ENCODE results near the gene PPP1CC. TPM values are rescaled to one million over a fixed set of nuclear protein-coding genes. Genes with fewer than 3 reads are reported as not detected.

Gene PPP1CC
- 143 and 154 TPM in 2 replicates for total RNA-seq (2014; rRNA removed; shearing (Covaris generic))

DNA sequence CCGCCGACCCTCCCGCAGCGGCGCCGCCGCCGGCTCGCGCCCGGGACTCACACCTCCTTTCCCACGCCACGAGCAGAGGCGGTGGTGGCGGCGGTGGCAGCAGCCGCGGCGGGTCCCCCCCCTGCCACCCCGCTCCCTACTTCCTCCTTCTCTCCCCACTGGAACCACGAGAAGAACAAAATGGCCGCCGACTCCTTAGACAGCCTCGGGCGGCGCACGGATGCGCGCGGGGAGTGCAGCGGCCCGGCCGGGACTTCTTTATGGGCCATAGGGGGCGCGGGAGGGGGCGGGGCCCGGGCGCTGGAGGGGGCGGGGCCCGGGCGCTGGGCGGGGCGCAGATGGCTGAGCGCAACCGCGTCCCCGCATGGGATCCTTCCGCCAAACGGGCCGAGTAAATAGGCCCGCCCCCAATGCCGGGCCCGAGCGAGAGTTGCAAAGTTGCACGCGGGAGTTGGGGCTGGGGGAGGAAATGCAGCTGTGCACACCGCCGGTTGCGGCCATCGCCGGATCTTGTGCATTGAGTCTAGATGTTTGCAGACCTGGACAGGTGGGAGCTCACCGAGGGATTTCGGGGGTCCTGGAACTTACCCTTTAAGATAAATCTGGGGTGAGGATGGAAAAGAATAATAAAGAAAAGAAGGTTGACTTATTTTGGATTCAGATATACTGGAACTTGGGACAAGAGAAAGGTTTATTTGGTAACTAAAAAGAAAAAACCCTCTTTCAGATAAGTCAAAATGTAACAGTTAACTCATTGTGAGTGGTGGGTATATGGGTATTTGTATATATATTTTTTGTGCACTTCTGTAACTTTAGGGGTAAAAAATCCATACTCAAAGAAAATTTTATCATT, at the start of gene PPP1CC:
Gene PPP1CC (minus strand): TSS at position 174 of the 853 bp plus-strand sequence. CDS start 184 bp downstream, outside the sequence.
- peak; percentile 91 to 93 for DNase-seq (ENCODE audit: low read depth in 1 of 2, low spot score in 2 of 2)
- H3K27ac ChIP-seq: peak within 1 kb of the TSS; percentile 98
- H3K4me1 ChIP-seq (replicated peaks): peaks cover 44% of the 10 kb centered on the region

DNA sequence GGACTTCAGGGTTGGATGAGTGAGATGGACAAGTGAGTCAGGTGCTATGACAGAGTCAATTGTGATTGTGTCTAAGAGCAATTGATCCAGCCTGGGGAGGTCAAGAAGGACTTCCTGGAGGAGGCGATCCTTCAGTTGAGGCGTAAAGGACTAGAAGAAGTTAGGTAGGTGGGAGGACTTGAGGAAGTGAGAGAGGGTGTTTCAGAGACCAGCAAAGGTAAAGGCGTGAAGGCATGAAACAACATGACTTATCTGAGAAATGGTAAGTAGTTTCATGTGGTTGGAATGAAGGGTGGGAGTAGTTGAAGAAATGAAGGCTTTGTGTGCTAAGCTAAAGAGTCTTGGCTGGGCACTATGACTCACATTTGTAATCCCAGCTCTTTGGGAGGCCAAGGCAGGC, 48.9 kb upstream of the PPP1CC start:
- H3K4me3 ChIP-seq: no peak overlapping the region
- H3K27ac ChIP-seq: no peak overlapping the region
- H3K27me3 ChIP-seq (replicated peaks): no peaks in the 10 kb centered on the region
- H3K4me1 ChIP-seq (replicated peaks): no peaks in the 10 kb centered on the region; the same call in 1 of the 2 replicates
- H3K36me3 ChIP-seq: no peaks in the 10 kb centered on the region
- DNase-seq (ENCODE audit: low read depth in 1 of 2, low spot score in 2 of 2): no peak
- H3K9me3 ChIP-seq (replicated peaks): no peaks in the 10 kb centered on the region

More for the DNA sequence above, at the start of gene PPP1CC:
- H3K27me3 ChIP-seq (replicated peaks): no peaks in the 10 kb centered on the region
- peak within 1 kb of the TSS; percentile 91 for H3K4me3 ChIP-seq
- H3K9me3 ChIP-seq (replicated peaks): no peaks in the 10 kb centered on the region
- H3K36me3 ChIP-seq: peaks cover 22% of the 10 kb centered on the region

GRCh38 chr12:110790301-110790700, 47.6 kb upstream of the PPP1CC start:
- DNase-seq (ENCODE audit: low read depth in 1 of 2, low spot score in 2 of 2): peak in 1 of 2 experiments; percentile 42
- no peaks in the 10 kb centered on the region for H3K27me3 ChIP-seq (replicated peaks)
- H3K36me3 ChIP-seq: no peaks in the 10 kb centered on the region
- no peak overlapping the region for H3K27ac ChIP-seq
- no peak overlapping the region for H3K4me3 ChIP-seq
- H3K9me3 ChIP-seq (replicated peaks): no peaks in the 10 kb centered on the region
- H3K4me1 ChIP-seq (replicated peaks): no peaks in the 10 kb centered on the region; the same call in 1 of the 2 replicates

DNA sequence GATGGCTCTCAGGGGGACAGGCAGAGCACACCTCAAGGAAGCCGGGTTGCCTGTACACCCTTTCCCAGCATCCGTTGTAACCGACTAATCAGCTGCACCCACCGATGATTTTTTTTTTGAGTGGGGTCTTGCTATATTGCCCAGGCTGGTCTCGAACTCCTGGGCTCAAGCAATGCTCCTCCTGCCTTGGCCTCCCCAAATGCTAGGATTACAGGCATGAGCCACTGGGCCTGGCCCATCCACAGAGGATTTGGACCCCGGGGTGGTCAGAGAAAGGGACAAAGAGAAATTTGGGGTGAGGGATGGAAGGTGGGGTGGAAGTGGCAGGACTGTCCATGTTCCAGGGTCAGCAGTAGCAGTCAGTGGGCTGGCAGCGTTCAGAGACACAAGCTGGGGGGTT, 43.3 kb upstream of the PPP1CC start:
- DNase-seq (ENCODE audit: low read depth in 1 of 2, low spot score in 2 of 2): no peak
- Histone ChIP-seq H3K27ac (no peak overlapping the region), H3K9me3 (replicated peaks) (no peaks in the 10 kb centered on the region), H3K27me3 (replicated peaks) (no peaks in the 10 kb centered on the region), H3K4me3 (no peak overlapping the region), H3K4me1 (replicated peaks) (no peaks in the 10 kb centered on the region; the same call in 1 of the 2 replicates), H3K36me3 (no peaks in the 10 kb centered on the region)

DNA sequence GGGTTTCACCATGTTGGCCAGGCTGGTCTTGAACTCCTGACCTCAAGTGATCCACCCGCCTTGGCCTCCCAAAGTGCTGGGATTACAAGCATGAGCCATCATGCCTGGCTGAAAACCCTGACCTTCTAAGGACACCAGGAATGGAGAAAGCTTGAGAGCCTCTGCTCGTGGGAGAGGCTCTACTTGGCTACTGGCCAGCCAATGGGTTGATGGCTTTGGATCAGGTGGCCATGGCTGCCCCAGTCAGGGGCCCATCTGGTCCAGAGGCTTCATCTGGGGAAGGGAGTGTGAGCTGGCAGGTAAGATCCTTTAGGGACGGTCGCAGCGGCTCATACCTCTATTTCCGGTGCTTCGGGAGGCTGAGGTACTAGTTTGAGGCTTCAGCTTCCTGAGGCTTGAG, 42.5 kb upstream of the PPP1CC start:
- no peaks in the 10 kb centered on the region for H3K9me3 ChIP-seq (replicated peaks)
- H3K36me3 ChIP-seq: no peaks in the 10 kb centered on the region
- no peaks in the 10 kb centered on the region for H3K27me3 ChIP-seq (replicated peaks)
- no peak overlapping the region for H3K27ac ChIP-seq
- H3K4me1 ChIP-seq (replicated peaks): no peaks in the 10 kb centered on the region
- H3K4me3 ChIP-seq: no peak overlapping the region
- DNase-seq (ENCODE audit: low read depth in 1 of 2, low spot score in 2 of 2): no peak

DNA sequence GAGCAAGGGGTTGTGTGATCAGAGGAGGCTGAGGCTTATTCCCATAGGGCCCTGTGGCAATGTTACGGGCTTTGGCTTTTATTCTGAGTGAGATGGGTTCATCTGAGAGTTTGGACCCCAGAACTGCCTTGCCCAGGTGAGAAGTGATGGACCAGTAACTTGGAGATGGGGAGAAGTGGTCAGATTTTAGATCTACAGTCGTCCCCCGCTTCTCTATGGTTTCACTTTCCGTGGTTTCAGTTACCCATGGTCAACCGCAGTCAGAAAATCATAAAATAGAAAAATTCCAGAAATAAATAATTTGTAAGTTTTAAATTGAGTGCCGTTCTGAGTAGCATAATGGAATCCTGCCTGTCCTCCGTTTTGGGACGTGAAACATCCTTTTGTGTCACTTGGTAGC, 40.2 kb upstream of the PPP1CC start:
- Histone ChIP-seq H3K27ac (no peak overlapping the region), H3K4me1 (replicated peaks) (no peaks in the 10 kb centered on the region), H3K27me3 (replicated peaks) (no peaks in the 10 kb centered on the region), H3K9me3 (replicated peaks) (no peaks in the 10 kb centered on the region), H3K4me3 (no peak overlapping the region), H3K36me3 (no peaks in the 10 kb centered on the region)
- no peak for DNase-seq (ENCODE audit: low read depth in 1 of 2, low spot score in 2 of 2)

- Histone ChIP-seq H3K4me1 (replicated peaks) (no peaks in the 10 kb centered on the region), H3K27me3 (replicated peaks) (no peaks in the 10 kb centered on the region), H3K27ac (no peak overlapping the region), H3K4me3 (no peak overlapping the region), H3K36me3 (no peaks in the 10 kb centered on the region), H3K9me3 (replicated peaks) (no peaks in the 10 kb centered on the region)
- no peak for DNase-seq (ENCODE audit: low read depth in 1 of 2, low spot score in 2 of 2)
Measured at GRCh38 chr12:110782094-110782493, 39.4 kb upstream of the PPP1CC start.

GRCh38 chr12:110780448-110780847, 37.8 kb upstream of the PPP1CC start:
- no peaks in the 10 kb centered on the region for H3K27me3 ChIP-seq (replicated peaks)
- no peaks in the 10 kb centered on the region for H3K9me3 ChIP-seq (replicated peaks)
- no peak for DNase-seq (ENCODE audit: low read depth in 1 of 2, low spot score in 2 of 2)
- H3K4me3 ChIP-seq: no peak overlapping the region
- no peaks in the 10 kb centered on the region for H3K36me3 ChIP-seq
- H3K27ac ChIP-seq: no peak overlapping the region
- no peaks in the 10 kb centered on the region for H3K4me1 ChIP-seq (replicated peaks)

GRCh38 chr12:110778833-110779577, 36.3 kb upstream of the PPP1CC start:
- no peaks in the 10 kb centered on the region for H3K36me3 ChIP-seq
- no peaks in the 10 kb centered on the region for H3K27me3 ChIP-seq (replicated peaks)
- H3K4me1 ChIP-seq (replicated peaks): no peaks in the 10 kb centered on the region
- no peak for DNase-seq (ENCODE audit: low read depth in 1 of 2, low spot score in 2 of 2)
- H3K4me3 ChIP-seq: no peak overlapping the region
- no peaks in the 10 kb centered on the region for H3K9me3 ChIP-seq (replicated peaks)
- no peak overlapping the region for H3K27ac ChIP-seq

DNA sequence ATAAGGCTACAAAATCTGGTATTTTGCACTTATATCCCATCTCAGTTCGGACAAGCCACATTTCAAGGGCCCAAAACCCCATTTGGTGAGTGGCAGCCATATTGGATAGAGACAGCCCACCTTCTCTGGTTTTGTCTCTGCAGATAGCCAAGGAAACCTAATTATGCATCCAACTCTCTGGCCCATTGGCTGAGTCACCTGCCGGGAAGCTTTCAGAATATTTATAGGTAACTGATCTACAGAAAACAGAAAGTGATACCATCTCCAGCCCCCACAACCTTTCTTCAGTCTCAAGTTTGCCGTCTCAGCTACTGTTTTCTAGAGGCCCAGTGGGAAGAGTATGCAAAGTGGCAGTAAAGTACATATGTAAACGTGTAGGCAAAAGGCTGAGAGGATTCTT, 33.7 kb upstream of the PPP1CC start:
- Histone ChIP-seq H3K4me1 (replicated peaks) (no peaks in the 10 kb centered on the region), H3K9me3 (replicated peaks) (no peaks in the 10 kb centered on the region), H3K4me3 (no peak overlapping the region), H3K36me3 (no peaks in the 10 kb centered on the region), H3K27ac (no peak overlapping the region), H3K27me3 (replicated peaks) (no peaks in the 10 kb centered on the region)
- DNase-seq (ENCODE audit: low read depth in 1 of 2, low spot score in 2 of 2): no peak

GRCh38 chr12:110775997-110776396, 33.3 kb upstream of the PPP1CC start:
- Histone ChIP-seq H3K4me1 (replicated peaks) (no peaks in the 10 kb centered on the region), H3K27me3 (replicated peaks) (no peaks in the 10 kb centered on the region), H3K36me3 (no peaks in the 10 kb centered on the region), H3K9me3 (replicated peaks) (no peaks in the 10 kb centered on the region), H3K4me3 (no peak overlapping the region), H3K27ac (no peak overlapping the region)
- DNase-seq (ENCODE audit: low read depth in 1 of 2, low spot score in 2 of 2): no peak

GRCh38 chr12:110774824-110775223, 32.1 kb upstream of the PPP1CC start:
- Histone ChIP-seq H3K9me3 (replicated peaks) (no peaks in the 10 kb centered on the region), H3K36me3 (no peaks in the 10 kb centered on the region), H3K4me1 (replicated peaks) (no peaks in the 10 kb centered on the region), H3K27me3 (replicated peaks) (no peaks in the 10 kb centered on the region), H3K4me3 (no peak overlapping the region), H3K27ac (no peak overlapping the region)
- DNase-seq (ENCODE audit: low read depth in 1 of 2, low spot score in 2 of 2): no peak

DNA sequence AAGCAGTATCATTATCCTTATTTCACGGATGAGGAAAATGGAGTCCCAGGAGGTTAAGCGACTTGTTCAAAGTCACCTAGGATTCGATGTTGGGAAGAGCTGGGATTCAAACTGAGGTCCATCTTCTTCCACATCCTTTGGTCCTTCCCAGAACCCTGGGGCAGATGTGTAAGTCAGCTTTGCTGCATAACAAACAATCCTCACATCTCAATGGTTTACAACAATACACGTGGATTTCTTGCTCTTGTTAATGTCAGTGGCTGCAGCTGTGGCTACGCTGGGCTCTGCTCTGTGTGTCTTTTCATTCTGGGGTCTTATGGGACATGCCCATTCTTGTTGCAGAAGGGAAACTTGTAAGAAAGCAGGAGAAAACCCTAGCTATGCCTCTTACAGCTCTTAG, 26.3 kb upstream of the PPP1CC start:
- Histone ChIP-seq H3K27me3 (replicated peaks) (no peaks in the 10 kb centered on the region), H3K36me3 (no peaks in the 10 kb centered on the region), H3K27ac (no peak overlapping the region), H3K4me1 (replicated peaks) (no peaks in the 10 kb centered on the region), H3K9me3 (replicated peaks) (no peaks in the 10 kb centered on the region), H3K4me3 (no peak overlapping the region)
- no peak for DNase-seq (ENCODE audit: low read depth in 1 of 2, low spot score in 2 of 2)

DNA sequence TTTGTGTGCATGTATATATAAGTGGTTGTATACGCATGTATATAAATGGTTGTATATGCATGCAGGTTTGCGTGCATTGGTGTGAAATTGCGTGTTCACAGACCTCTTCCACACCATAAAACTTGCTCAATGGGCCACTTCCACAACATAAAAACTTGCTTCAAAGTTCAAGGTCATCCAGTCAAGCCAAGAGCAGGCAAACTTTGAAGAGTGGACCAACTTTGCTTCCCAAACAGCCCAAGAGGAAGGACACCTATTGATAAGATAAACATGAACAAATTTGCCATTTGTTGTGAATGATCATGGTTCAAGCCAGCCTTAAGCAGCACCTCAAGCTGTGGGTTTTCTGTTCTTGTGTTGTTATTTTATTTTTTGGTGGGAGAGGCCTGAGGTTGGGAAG, 25.2 kb upstream of the PPP1CC start:
- H3K27ac ChIP-seq: no peak overlapping the region
- no peak for DNase-seq (ENCODE audit: low read depth in 1 of 2, low spot score in 2 of 2)
- H3K4me1 ChIP-seq (replicated peaks): no peaks in the 10 kb centered on the region
- H3K27me3 ChIP-seq (replicated peaks): no peaks in the 10 kb centered on the region
- no peak overlapping the region for H3K4me3 ChIP-seq
- H3K36me3 ChIP-seq: no peaks in the 10 kb centered on the region
- no peaks in the 10 kb centered on the region for H3K9me3 ChIP-seq (replicated peaks)
